Left forelimb (tissue), 1 donor: ENCODE results near the gene FURIN.
"Not testable (repeated sequence)": the region's sequence is repeated elsewhere in the genome, so short reads cannot be mapped to it uniquely, and the experiment has no call there.

ENCODE experiments used
- DNase-seq: peaks from one replicate; pipeline ENCODE4 v3.0.0-alpha.2; 2018; ENCODE audit warnings: low spot score

Gene FURIN

DNA sequence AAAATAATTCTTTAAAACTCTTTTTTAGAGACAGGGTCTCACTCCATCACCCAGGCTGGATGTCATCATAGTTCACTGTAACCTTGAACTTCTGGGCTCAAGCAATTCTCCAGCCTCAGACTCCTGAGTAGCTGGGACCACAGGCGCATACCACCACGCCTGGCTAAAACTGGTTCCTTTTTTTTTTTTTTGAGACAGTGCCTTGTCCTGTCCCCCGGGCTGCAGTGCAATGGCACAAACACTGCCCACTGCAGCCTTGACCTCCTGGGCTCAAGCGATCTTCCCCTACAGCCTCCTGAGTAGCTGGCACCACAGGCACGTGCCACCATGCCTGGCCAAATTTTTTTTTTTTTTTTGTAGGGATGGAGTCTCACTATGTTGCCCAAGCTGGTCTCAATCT lies 23.7 kb upstream of the FURIN start:
- no peak for DNase-seq

DNA sequence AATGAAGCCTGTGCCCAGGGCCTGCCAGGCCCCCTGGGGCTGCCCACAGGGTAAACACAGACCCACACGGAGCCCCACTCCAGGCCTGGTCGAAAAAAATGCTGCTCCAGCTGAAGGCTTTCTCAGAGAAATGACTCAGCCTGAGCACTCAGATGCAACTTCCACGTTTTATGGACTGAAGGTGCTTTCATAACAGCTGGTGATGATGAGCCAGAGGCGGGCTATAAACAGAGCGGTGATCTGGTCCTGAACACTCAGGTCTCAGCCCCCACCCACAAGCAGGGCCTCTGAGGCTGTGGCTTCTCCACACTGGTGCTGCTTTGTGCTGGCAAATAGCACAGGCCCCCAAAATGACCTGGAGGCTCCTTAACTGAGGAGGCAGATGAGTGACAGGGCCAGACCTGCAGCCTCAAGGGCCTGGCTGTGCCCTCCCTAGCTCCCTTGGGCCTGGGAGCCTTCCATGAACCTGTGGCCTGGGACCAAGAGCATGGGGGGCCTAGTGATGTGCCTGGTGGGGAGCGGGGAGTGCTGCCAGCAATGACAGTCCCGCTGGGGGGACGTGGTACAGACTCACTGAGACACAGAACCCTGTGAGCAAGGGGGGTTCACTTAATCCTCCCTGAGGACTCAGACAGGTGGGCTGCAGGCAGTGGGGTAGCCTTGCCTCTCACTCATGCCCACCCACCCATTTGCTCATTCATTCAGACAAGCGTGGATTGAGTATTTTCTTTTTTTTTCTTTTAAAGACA lies 23.0 kb upstream of the FURIN start:
- DNase-seq: no peak

GRCh38 chr15:90849424-90849823 lies 19.0 kb upstream of the FURIN start:
- DNase-seq: not testable (repeated sequence)

GRCh38 chr15:90851114-90851513 lies 17.3 kb upstream of the FURIN start:
- no peak for DNase-seq

DNA sequence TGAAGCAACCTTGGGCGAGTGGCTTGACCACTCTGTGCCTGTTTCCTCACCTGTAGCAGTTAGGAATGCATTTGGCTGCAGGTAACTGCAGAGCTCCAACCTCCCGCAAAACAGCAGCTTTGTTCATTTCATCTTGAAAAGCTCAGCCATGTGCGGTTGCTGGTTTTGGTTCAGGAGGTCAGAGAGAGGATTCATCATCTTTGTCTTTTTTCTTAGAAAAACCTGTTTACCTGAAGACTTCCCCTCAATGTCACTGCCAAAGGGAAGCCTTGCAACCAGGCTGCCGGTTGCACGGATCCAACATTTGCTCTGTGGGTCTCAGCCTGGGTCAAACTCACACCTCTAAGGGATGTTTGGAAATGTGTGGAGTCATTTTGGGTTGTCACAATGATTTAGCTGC lies 16.4 kb upstream of the FURIN start:
- no peak for DNase-seq

- no peak for DNase-seq
Observed at GRCh38 chr15:90855139-90855538, 13.2 kb upstream of the FURIN start.

- DNase-seq: no peak
Observed at GRCh38 chr15:90857337-90857736, 11.1 kb upstream of the FURIN start.

- DNase-seq: no peak
Observed at GRCh38 chr15:90857883-90858443, 10.4 kb upstream of the FURIN start.

GRCh38 chr15:90859234-90860131 lies 8.9 kb upstream of the FURIN start:
- no peak for DNase-seq

- no peak for DNase-seq
Observed at GRCh38 chr15:90860450-90860849, 7.9 kb upstream of the FURIN start.

DNA sequence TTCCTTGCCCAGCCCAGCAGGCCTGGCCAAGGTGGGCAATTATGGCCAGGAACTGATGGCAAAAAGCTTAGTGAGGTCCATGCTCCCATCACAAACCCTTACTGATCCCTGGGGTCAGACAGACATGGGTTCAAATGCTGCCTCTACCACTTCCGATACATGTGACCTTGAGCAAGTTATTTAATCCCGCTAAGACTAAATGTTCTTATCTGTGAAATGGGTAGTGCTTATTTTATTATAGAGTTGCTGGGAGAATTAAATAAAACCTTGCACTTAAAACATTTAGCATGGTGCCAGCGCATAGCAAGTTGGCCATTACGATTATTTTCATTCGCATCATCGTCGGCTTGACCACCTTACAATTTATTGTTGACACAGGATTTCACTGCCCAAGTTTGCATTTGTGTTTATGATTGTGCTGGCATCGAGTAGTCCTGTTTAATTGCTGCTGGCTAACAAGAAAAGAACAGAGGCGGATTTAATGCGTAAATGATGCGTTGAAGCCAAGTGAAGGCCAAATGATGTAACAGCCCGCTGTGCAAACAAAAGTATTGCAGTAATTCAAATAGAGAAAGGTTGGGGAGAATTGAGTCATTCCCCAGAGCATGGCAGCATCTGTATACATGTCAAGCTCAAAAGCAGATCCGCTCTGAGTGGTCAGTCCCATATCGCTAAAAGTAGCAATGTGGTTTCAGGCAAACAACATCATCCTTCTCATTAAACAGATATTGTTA lies 7.3 kb upstream of the FURIN start:
- no peak for DNase-seq

DNA sequence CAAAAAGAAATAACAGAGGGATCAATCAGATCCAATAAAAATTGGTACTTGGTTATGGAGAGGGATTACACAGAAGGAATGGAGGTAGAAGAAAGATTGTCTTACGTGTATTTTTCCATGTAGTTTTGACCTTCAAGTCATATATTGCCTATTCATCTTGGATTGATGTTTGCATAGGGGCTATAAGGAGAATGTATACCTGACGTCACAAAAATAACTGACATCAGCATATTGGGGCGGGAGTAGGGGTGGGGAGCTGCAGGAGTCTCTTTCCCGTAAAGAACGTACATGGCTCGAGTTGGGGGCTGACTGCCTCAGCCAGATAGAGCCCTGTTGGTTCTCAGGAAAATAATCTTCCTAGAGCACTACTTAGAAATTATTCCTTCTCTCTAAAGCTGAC lies 5.9 kb upstream of the FURIN start:
- DNase-seq: no peak

DNA sequence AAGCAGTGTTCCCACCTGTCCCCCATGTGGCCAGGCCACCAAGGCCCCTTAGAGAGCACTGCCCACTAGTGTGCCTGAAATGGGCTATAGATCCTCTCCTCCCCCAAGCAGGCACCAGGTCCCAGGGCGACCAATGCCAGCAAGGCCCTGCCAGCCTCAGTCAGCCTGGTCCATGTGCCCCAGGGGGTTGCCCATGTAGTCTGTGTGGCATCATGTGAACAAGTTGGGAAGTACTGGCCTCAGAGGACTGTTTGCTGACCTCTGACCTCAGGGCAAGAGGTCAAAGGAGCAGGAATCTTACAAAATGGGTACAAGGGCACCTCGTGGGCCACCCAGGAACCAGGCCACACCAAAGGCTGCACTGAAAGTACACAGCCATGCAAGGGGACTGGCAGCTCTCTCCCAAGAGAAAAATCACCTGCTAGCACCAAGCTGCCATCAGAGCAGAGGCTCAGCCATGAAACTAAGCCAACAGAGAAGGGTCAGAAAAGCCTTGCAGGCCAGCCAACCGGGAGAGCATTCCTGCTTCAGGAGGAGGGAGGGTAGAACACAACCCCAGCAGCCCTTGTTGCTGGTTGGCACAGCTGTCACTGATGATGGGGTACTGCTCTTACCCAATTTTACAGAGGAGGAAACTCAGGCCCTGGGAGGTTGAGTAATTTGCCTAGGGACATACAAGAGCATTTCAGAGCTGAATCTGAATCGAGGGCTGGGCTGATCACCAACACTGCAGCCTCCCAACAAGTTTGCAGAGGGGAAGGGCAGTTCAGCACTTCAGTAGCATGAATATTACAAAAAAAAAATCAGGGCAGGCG lies 5.2 kb upstream of the FURIN start:
- no peak for DNase-seq

DNA sequence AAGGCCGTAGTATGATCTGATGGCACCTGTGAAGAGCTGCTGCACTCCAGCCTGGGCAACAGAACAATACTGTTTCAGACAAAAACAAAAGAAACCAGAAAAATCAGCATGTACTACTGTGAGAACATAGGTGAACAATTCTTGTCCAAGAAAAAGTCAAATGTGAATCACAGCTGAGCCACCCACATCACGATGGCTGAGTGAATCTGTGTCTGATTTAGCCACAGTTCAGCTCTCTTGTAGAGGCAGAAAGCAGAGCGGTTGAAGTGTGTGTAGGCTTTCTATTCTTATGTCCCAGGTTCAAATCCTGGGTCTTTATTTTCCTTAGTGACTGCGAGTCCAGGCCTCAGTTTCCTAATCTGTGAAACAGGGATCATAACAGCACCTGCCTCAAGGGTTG lies 4.4 kb upstream of the FURIN start:
- DNase-seq: no peak

- no peak for DNase-seq
Observed at GRCh38 chr15:90864507-90864906, 3.9 kb upstream of the FURIN start.

DNA sequence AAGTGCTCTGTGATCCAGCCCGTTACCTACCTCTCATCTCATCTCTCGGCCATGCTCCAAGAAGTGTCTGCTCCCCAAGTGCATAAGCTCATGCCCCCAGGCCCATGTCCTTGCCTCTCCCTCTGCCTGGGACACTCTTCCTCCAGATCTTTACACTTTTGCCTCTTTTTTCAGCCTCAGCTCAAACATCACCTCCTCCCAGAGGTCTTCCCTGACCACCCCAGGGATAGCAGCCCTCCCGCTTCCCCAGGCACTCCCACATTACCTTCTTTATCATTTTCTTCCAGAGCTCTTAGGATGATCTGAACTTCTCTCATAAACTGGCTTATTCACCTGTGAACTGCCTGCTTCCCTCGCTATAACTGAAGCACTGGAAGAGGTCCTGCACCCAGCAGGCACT lies 2.7 kb upstream of the FURIN start:
- no peak for DNase-seq

DNA sequence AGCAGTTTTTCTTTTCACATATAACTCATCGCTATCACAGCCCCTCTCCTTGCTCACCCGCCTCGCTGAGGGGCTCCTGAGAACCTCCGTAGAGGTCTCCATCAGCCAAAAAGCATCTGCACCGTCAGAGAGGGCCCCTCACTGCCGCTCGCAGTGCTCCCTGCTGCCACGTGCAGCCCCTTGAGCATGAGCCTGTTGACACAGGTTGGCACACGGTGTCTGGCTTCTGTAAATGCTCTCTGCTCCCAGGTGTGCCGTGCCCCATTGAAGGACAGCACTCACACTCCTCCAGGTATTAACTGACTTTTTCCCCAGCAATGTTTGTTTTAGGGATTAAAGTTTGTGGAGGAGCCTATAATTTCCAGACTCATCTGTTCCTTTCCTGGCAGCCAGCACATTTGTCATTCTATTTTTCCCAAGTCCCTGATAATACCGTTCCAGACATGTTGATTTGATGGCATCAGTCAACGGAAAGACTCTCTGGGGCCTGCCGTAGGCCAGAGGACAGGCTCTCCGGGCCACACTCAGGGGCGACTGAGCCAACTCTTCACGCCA lies 2.1 kb upstream of the FURIN start:
- no peak for DNase-seq

DNA sequence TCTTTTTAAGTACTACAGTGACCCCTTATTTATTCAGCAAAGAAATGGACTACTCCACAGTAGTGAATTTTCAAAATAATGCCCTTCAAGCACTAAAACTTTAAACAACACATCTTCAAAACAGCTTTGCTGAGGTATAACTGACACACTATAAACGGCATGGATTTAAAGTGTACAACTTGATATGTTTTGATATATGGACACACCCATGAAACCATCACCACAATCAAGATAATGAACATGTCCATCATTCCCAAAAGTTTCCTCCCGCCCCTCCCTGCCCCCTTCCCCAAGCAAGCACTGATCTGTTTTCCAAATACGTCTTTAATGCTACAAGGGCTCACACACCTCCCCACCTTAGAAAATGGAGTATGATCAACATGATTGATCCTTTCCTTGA lies 1.6 kb upstream of the FURIN start:
- no peak for DNase-seq

GRCh38 chr15:90869140-90869541 lies 753 bp downstream of the FURIN start:
- DNase-seq: no peak

DNA sequence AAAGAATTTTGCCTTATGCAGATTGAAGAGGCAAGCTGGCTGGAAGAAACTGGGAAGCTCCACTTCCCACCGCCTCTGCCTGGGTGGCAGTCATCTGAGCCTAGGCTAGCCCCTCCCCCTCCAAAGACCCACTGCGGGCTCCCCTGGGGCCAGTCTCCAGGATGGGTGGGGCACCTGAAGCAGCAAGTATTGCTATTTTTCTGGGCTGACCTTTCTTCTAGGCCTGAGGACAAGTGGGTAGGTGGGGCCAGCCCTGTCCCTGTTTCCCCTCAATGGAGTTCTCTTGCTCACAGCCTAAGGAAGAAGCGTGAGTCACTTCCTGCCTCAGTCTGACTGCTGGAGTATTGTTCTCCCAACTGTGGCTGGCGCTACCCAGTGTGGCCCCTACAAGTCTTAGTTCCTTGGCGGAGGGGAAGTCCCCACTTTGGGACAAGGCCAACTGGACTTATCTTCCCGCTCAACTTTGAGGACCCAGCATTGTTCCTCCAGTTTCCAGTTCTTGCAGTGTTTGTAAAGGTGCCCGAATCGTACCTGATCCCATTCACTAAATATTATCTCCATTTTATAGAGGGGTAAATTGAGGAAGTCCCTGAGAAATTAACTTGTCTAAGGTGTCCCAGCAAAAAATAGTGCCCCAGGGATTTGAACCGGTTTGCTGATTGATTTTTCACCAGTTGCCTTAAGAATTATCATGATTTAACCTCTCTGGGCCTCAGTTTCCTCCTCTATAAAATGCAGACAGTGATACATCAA lies 1.4 kb downstream of the FURIN start:
- DNase-seq: no peak
